Lower lobe of right lung (tissue), 2 donors: ENCODE measurements around the gene PLB1. TPM values are rescaled to one million over a fixed set of nuclear protein-coding genes. Genes with fewer than 3 reads are reported as not detected.

Source experiments
- ATAC-seq, 2 donors: fragments of 200-7000 bp; cut with Tn5 transposase; one replicate each; pipeline ENCODE4 v1.9.1; 2020 to 2022; ENCODE audit warnings: mild to moderate bottlenecking in 2 of 2, moderate library complexity in 2 of 2
- DNase-seq: peaks from one replicate; pipeline ENCODE4 v3.0.0-alpha.2; 2020
- H3K27ac ChIP-seq: fragments of 200-600 bp; one replicate; pipeline ENCODE4 v1.8.0; 2022
- H3K27me3 ChIP-seq: fragments of 200-600 bp; one replicate; pipeline ENCODE4 v1.8.0; 2022; ENCODE audit warnings: low read depth
- H3K36me3 ChIP-seq: fragments of 200-600 bp; one replicate; pipeline ENCODE4 v1.8.0; 2022; ENCODE audit warnings: mild to moderate bottlenecking
- H3K4me1 ChIP-seq: fragments of 200-600 bp; one replicate; pipeline ENCODE4 v1.8.0; 2022
- H3K4me3 ChIP-seq: fragments of 200-600 bp; one replicate; pipeline ENCODE4 v1.8.0; 2022; ENCODE audit warnings: mild to moderate bottlenecking
- H3K9me3 ChIP-seq: fragments of 200-600 bp; one replicate; pipeline ENCODE4 v1.8.0; 2022
- CTCF ChIP-seq: fragments of 200-600 bp; IDR thresholded peaks from one replicate; pipeline ENCODE4 v1.8.0; 2022; ENCODE audit warnings: antibody characterized with exemption, mild to moderate bottlenecking
- intact Hi-C: fragments of 100-400 bp; cut with DNase I; formaldehyde crosslinking; loops from one replicate; pipeline ENCODE4 v1.11.0; 2022
- total RNA-seq: library from RNA; stranded (reverse); fragmentation: NEBNext Ultra II Directional; extraction: Animal tissue kit (Norgen Biotek cat#: 25700); gene quantifications from one replicate; pipeline ENCODE4 v1.2.1, GENCODE V29; 2021
- donor health status: DM: no; HTN: yes; CAD: no; lungs with severe emphysema.

The PLB1 gene
- total RNA-seq, 1 donor from 2014 or later, result 5.5 TPM

GRCh38 chr2:28477087-28477486 lies 18.8 kb upstream of the PLB1 start:
- no peak for TF ChIP-seq CTCF
- no peak for DNase-seq

GRCh38 chr2:28477645-28478044 lies 18.2 kb upstream of the PLB1 start:
- no peak for DNase-seq
- no peak for TF ChIP-seq CTCF
- H3K27me3 ChIP-seq, result no peaks in the 10 kb centered on the region
- no peaks in the 10 kb centered on the region for H3K4me1 ChIP-seq
- intact Hi-C loops, result no loop called here
- H3K36me3 ChIP-seq, result no peaks in the 10 kb centered on the region
- ATAC-seq, result no peak
- no peak overlapping the region for H3K4me3 ChIP-seq
- H3K9me3 ChIP-seq, result no peaks in the 10 kb centered on the region
- H3K27ac ChIP-seq, result no peak overlapping the region

More at GRCh38 chr2:28477087-28477486, 18.8 kb upstream of the PLB1 start:
- Histone ChIP-seq H3K27ac (no peak overlapping the region), H3K36me3 (no peaks in the 10 kb centered on the region), H3K27me3 (no peaks in the 10 kb centered on the region), H3K4me1 (no peaks in the 10 kb centered on the region), H3K4me3 (no peak overlapping the region), H3K9me3 (no peaks in the 10 kb centered on the region)
- intact Hi-C loops, result no loop called here
- ATAC-seq, result no peak

GRCh38 chr2:28480403-28481049 lies 15.3 kb upstream of the PLB1 start:
- ATAC-seq (no peak), DNase-seq (no peak)
- no peaks in the 10 kb centered on the region for H3K9me3 ChIP-seq
- H3K27ac ChIP-seq, result no peak overlapping the region
- no peak overlapping the region for H3K4me3 ChIP-seq
- no peaks in the 10 kb centered on the region for H3K36me3 ChIP-seq
- no peaks in the 10 kb centered on the region for H3K27me3 ChIP-seq
- intact Hi-C loops, result no loop called here
- H3K4me1 ChIP-seq, result no peaks in the 10 kb centered on the region
- no peak for TF ChIP-seq CTCF

- Histone ChIP-seq H3K4me1 (no peaks in the 10 kb centered on the region), H3K36me3 (no peaks in the 10 kb centered on the region), H3K4me3 (no peak overlapping the region), H3K27ac (no peak overlapping the region), H3K9me3 (no peaks in the 10 kb centered on the region), H3K27me3 (no peaks in the 10 kb centered on the region)
- TF ChIP-seq CTCF, result no peak
- ATAC-seq (no peak), DNase-seq (no peak)
- intact Hi-C loops, result no loop called here
Observed at GRCh38 chr2:28481905-28482304, 14.0 kb upstream of the PLB1 start.

GRCh38 chr2:28484835-28485234 lies 11.0 kb upstream of the PLB1 start:
- no peak overlapping the region for H3K27ac ChIP-seq
- intact Hi-C loops, result no loop called here

More at GRCh38 chr2:28484835-28485234, 11.0 kb upstream of the PLB1 start:
- no peak for ATAC-seq
- H3K4me3 ChIP-seq, result no peak overlapping the region
- H3K27me3 ChIP-seq, result no peaks in the 10 kb centered on the region
- no peaks in the 10 kb centered on the region for H3K36me3 ChIP-seq
- no peaks in the 10 kb centered on the region for H3K4me1 ChIP-seq
- H3K9me3 ChIP-seq, result no peaks in the 10 kb centered on the region
- DNase-seq, result no peak
- TF ChIP-seq CTCF, result no peak
